Tibial nerve (tissue), 4 donors: ENCODE results near the gene SLC6A13. TPM values are rescaled to one million over a fixed set of nuclear protein-coding genes. Genes with fewer than 3 reads are reported as not detected.
"Not testable (repeated sequence)": the region's sequence is repeated elsewhere in the genome, so short reads cannot be mapped to it uniquely, and the experiment has no call there.

Experiments used
- DNase-seq, 2 donors: peaks; one replicate each; pipeline ENCODE4 v3.0.0-alpha.2; 2019; ENCODE audit warnings: low spot score in 2 of 2
- H3K27ac ChIP-seq, 4 donors: fragments of 200-600 bp; sonication (generic) in 3 of 4; one replicate each; pipeline ENCODE4 v1.5.1; 2017 to 2019; ENCODE audit warnings: mild to moderate bottlenecking in 1 of 4
- H3K27me3 ChIP-seq, 2 donors: fragments of 200-600 bp; sonication (generic) in 1 of 2; one replicate each; pipeline versions ENCODE4 v1.5.1 to v1.6.0; 2017 to 2019
- H3K36me3 ChIP-seq, 3 donors: fragments of 200-600 bp; sonication (generic); one replicate each; pipeline ENCODE4 v1.5.1; 2018 to 2019
- H3K4me1 ChIP-seq, 4 donors: fragments of 200-600 bp; sonication (generic) in 3 of 4; one replicate each; pipeline ENCODE4 v1.5.1; 2017 to 2019
- H3K4me3 ChIP-seq, 4 donors: fragments of 200-600 bp; sonication (generic) in 3 of 4; one replicate each; pipeline ENCODE4 v1.5.1; 2017 to 2019; ENCODE audit warnings: mild to moderate bottlenecking in 1 of 4, moderate library complexity in 1 of 4
- H3K9me3 ChIP-seq, 4 donors: fragments of 200-600 bp; sonication (generic) in 3 of 4; one replicate each; pipeline ENCODE4 v1.5.1; 2017 to 2019
- CTCF ChIP-seq, 5 experiments: fragments of 200-600 bp in 3 of 5; fragments of 450-650 bp in 2 of 5; sonication (generic) in 3 of 5; IDR thresholded peaks; one replicate each; pipeline ENCODE4 v1.5.1; 2016 to 2019; ENCODE audit warnings: antibody characterized with exemption in 5 of 5, mild to moderate bottlenecking in 3 of 5, moderate library complexity in 2 of 5
- EP300 ChIP-seq, 2 donors: sonication (generic); formaldehyde crosslinking; IDR thresholded peaks; one replicate each; pipeline ENCODE4 v1.6.1; 2017; ENCODE audit warnings: antibody characterized with exemption in 2 of 2, mild to moderate bottlenecking in 1 of 2
- POLR2A ChIP-seq, 2 donors: fragments of 450-650 bp; IDR thresholded peaks; one replicate each; pipeline ENCODE4 v1.6.1; 2017; ENCODE audit warnings: antibody characterized with exemption in 2 of 2, mild to moderate bottlenecking in 2 of 2, moderate library complexity in 2 of 2
- WGBS, 2 donors: methylation state at CpG; one replicate each; pipeline ENCODE4 v1.1.5; 2018; 5-methylcytosine and 5-hydroxymethylcytosine counted together
- total RNA-seq, 4 donors: library from RNA; depleted of rRNA; stranded (reverse); fragments of >200 nt; gene quantifications; one replicate each; pipeline ENCODE4 v1.1.0, GENCODE V29; 2016

SLC6A13 gene
- total RNA-seq, 4 donors from 2014 or later, result 0.21 to 1.5 TPM; not detected in 2

GRCh38 chr12:238736-239398, 23.8 kb downstream of the SLC6A13 start:
- 70 to 82% methylated on average over 19 of the region's 19 CpGs for WGBS, 2 donors
- no peak for DNase-seq
- Histone ChIP-seq H3K9me3 (peaks cover 0 to 27% (median 0%) of the 10 kb centered on the region in 4 donors), H3K27ac (no peak overlapping the region), H3K4me3 (no peak overlapping the region), H3K27me3 (no peaks in the 10 kb centered on the region), H3K36me3 (no peaks in the 10 kb centered on the region), H3K4me1 (no peaks in the 10 kb centered on the region)
- TF ChIP-seq CTCF (IDR thresholded peaks at IDR 0.05) (no peak), POLR2A (IDR thresholded peaks at IDR 0.05) (no peak), EP300 (IDR thresholded peaks at IDR 0.05) (no peak)

- Histone ChIP-seq H3K27me3 (no peaks in the 10 kb centered on the region), H3K27ac (no peak overlapping the region), H3K36me3 (no peaks in the 10 kb centered on the region), H3K9me3 (peaks cover 0 to 27% (median 0%) of the 10 kb centered on the region in 4 donors), H3K4me3 (no peak overlapping the region), H3K4me1 (no peaks in the 10 kb centered on the region)
- 85 to 89% methylated on average over 9 of the region's 9 CpGs for WGBS, 2 donors
- TF ChIP-seq EP300 (IDR thresholded peaks at IDR 0.05) (no peak), CTCF (IDR thresholded peaks at IDR 0.05) (no peak), POLR2A (IDR thresholded peaks at IDR 0.05) (no peak)
- DNase-seq, result no peak
Observed at GRCh38 chr12:238116-238515, 24.5 kb downstream of the SLC6A13 start.

- 73 to 88% methylated on average over 7 to 13 of the region's 13 CpGs for WGBS, 2 donors
- no peak for DNase-seq
- TF ChIP-seq CTCF (IDR thresholded peaks at IDR 0.05), result no peak
- no peak for TF ChIP-seq EP300 (IDR thresholded peaks at IDR 0.05)
- TF ChIP-seq POLR2A (IDR thresholded peaks at IDR 0.05), result no peak
Observed at GRCh38 chr12:237026-237815, 25.4 kb downstream of the SLC6A13 start.

DNA sequence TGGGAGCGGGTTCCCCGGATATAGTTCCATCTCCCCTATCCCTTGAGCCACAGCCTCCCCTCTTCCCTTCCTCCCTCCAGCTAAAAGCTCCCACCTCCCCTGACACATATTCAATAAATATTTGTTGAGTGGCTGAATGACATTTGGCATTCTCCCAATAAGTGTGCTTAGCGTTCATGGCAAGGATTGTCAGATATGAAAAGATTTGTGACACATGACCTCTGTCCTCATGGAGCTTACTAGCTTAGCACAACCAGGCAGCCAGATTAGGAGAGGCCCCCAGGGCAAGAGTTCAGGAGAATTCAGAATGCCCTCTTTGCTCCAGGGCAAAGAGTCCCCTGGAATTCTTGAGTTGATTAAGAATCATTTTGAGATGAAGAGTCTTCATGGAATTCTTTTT, 26.2 kb downstream of the SLC6A13 start:
- 78 to 84% methylated on average over 3 of the region's 3 CpGs for WGBS, 2 donors
- peak overlapping the region in 1 of 4 donors; percentile 23 for H3K27ac ChIP-seq
- no peak for DNase-seq

More at GRCh38 chr12:237026-237815, 25.4 kb downstream of the SLC6A13 start:
- H3K36me3 ChIP-seq, result no peaks in the 10 kb centered on the region
- H3K27me3 ChIP-seq, result no peaks in the 10 kb centered on the region
- H3K4me3 ChIP-seq, result no peak overlapping the region
- H3K27ac ChIP-seq, result peak overlapping the region in 1 of 4 donors; percentile 23
- H3K9me3 ChIP-seq, result peaks cover 0 to 27% (median 0%) of the 10 kb centered on the region in 4 donors
- H3K4me1 ChIP-seq, result no peaks in the 10 kb centered on the region

GRCh38 chr12:235967-236366, 26.7 kb downstream of the SLC6A13 start:
- not testable (repeated sequence) for H3K4me3 ChIP-seq, H3K36me3 ChIP-seq, H3K4me1 ChIP-seq, H3K27ac ChIP-seq, DNase-seq, H3K27me3 ChIP-seq
- WGBS, 2 donors, result 88 to 91% methylated on average over 4 of the region's 4 CpGs
- peaks cover 0 to 27% (median 0%) of the 10 kb centered on the region in 4 donors for H3K9me3 ChIP-seq

More for the DNA sequence above, 26.2 kb downstream of the SLC6A13 start:
- H3K27me3 ChIP-seq, result no peaks in the 10 kb centered on the region
- TF ChIP-seq EP300 (IDR thresholded peaks at IDR 0.05), result no peak
- TF ChIP-seq CTCF (IDR thresholded peaks at IDR 0.05), result no peak
- TF ChIP-seq POLR2A (IDR thresholded peaks at IDR 0.05), result no peak
- peaks cover 0 to 27% (median 0%) of the 10 kb centered on the region in 4 donors for H3K9me3 ChIP-seq
- no peaks in the 10 kb centered on the region for H3K4me1 ChIP-seq
- no peak overlapping the region for H3K4me3 ChIP-seq
- no peaks in the 10 kb centered on the region for H3K36me3 ChIP-seq
